HepG2 (cell line): ENCODE results near the gene NFKBIZ. TPM values are rescaled to one million over a fixed set of nuclear protein-coding genes. Genes with fewer than 3 reads are reported as not detected.

Source experiments
- ATAC-seq: fragments of 200-7000 bp; cut with Tn5 transposase; 3 replicates; pipeline ENCODE4 v1.9.1; 2020; ENCODE audit warnings: mild to moderate bottlenecking, moderate library complexity
- BruUV-seq: library from RNA; stranded (reverse); fragments of 400-500 nt; replicated peaks from 2 replicates; lab custom pipeline; 2021; lab: Mats Ljungman, UMichigan
- CTCF ChIA-PET: fragments of 300-600 bp; formaldehyde crosslinking; extraction: SDS; loops from one replicate; lab custom pipeline; 2021; ENCODE audit warnings: low total read pairs, inconsistent platforms, low intra/inter-chr PET ratio; lab: Yijun Ruan, JAX
- POLR2A ChIA-PET: fragments of 350-600 bp; sonication (Branson Sonifier 250); formaldehyde crosslinking; loops from one replicate; lab custom pipeline; 2020; ENCODE audit warnings: antibody characterized with exemption, inconsistent platforms; lab: Yijun Ruan, JAX
- DNase-seq: peaks from one replicate; pipeline ENCODE4 v3.0.0-alpha.2; 2015; ENCODE audit warnings: low spot score
- FAIRE-seq: peaks from 3 replicates; lab custom pipeline; 2011; peaks lifted over from hg19 to GRCh38; lab: Jason Lieb, UNC
- H2AFZ ChIP-seq: one replicate; pipeline ENCODE4 v1.6.1; 2011; ENCODE audit warnings: low read length, inconsistent platforms
- H3K27ac ChIP-seq: fragments of 300-600 bp; 3 replicates; pipeline ENCODE4 v1.8.0; 2011; ENCODE audit warnings: mixed run types, mild to moderate bottlenecking, mixed read lengths, low read length, inconsistent platforms; ENCODE audit not compliant: insufficient read depth; ENCODE audit errors: extremely low read length
- H3K27me3 ChIP-seq, 2 experiments: fragments of 200-600 bp in 1 of 2; 2 replicates in 1 of 2; 3 replicates in 1 of 2; pipeline versions ENCODE4 v1.6.0 to v1.8.0; 2011; ENCODE audit warnings: low read length in 2 of 2, mild to moderate bottlenecking in 2 of 2, moderate library complexity in 2 of 2, inconsistent platforms in 1 of 2; ENCODE audit not compliant: insufficient read depth in 2 of 2, control insufficient read depth in 1 of 2
- H3K36me3 ChIP-seq, 2 experiments: fragments of 200-600 bp in 1 of 2; replicated peaks in 1 of 2; 2 replicates in 1 of 2; 3 replicates in 1 of 2; pipeline versions ENCODE4 v1.5.1 to v1.8.0; 2011; ENCODE audit warnings: low read length in 2 of 2, inconsistent platforms in 1 of 2; ENCODE audit not compliant: insufficient read depth in 2 of 2, control insufficient read depth in 1 of 2
- H3K4me1 ChIP-seq: 2 replicates; pipeline ENCODE4 v1.5.1; 2012; ENCODE audit warnings: low read length, inconsistent platforms; ENCODE audit not compliant: insufficient read depth
- H3K4me2 ChIP-seq: 2 replicates; pipeline ENCODE4 v1.6.0; 2011; ENCODE audit warnings: low read depth, low read length, inconsistent platforms
- H3K4me3 ChIP-seq, 3 experiments: fragments of 200-600 bp in 1 of 3; sonication (generic), shearing (Covaris generic) in 1 of 3; replicated peaks in 1 of 3; 2 replicates each; pipeline ENCODE4 v1.5.1; 2011 to 2016; ENCODE audit warnings: low read length in 3 of 3, inconsistent platforms in 2 of 3, low read depth in 2 of 3, mild to moderate bottlenecking in 2 of 3, control low read depth in 1 of 3, mixed read lengths in 1 of 3; ENCODE audit not compliant: insufficient read depth in 1 of 3
- H3K79me2 ChIP-seq: one replicate; pipeline ENCODE4 v1.6.1; 2011; ENCODE audit warnings: low read length, inconsistent platforms; ENCODE audit not compliant: insufficient read depth
- H3K9ac ChIP-seq: 2 replicates; pipeline ENCODE4 v1.6.0; 2011; ENCODE audit warnings: mild to moderate bottlenecking, low read depth, low read length, inconsistent platforms; ENCODE audit not compliant: insufficient read depth
- H3K9me3 ChIP-seq: 2 replicates; pipeline ENCODE4 v1.5.1; 2012; ENCODE audit warnings: mild to moderate bottlenecking, low read length
- H4K20me1 ChIP-seq: 2 replicates; pipeline ENCODE4 v1.6.0; 2011; ENCODE audit warnings: inconsistent platforms, mild to moderate bottlenecking, low read length, moderate library complexity; ENCODE audit not compliant: insufficient read depth
- ATF4 ChIP-seq, 2 experiments: fragments of 450-650 bp in 1 of 2; sonication (generic) in 1 of 2; formaldehyde crosslinking; IDR thresholded peaks; 2 replicates each; pipeline versions ENCODE4 v1.5.0 to v1.8.0; 2020 to 2022; ENCODE audit warnings: mild to moderate bottlenecking in 1 of 2, missing genetic modification reagents in 1 of 2
- CEBPG ChIP-seq: IDR thresholded peaks from 2 replicates; pipeline ENCODE4 v1.6.1; 2016
- FOXJ3 ChIP-seq: sonication (generic); formaldehyde crosslinking; IDR thresholded peaks from 2 replicates; pipeline ENCODE4 v1.4.0; 2020; ENCODE audit warnings: missing genetic modification reagents, mild to moderate bottlenecking, borderline replicate concordance
- FOXP1 ChIP-seq, 2 experiments: fragments of 450-650 bp in 1 of 2; IDR thresholded peaks; 2 replicates each; pipeline ENCODE4 v1.6.1; 2017 to 2018; ENCODE audit warnings: antibody characterized with exemption in 1 of 2
- JDP2 ChIP-seq: sonication (generic); formaldehyde crosslinking; IDR thresholded peaks from 2 replicates; pipeline ENCODE4 v1.8.1; 2022; ENCODE audit warnings: missing genetic modification reagents, borderline replicate concordance
- NONO ChIP-seq, 2 experiments: fragments of 450-650 bp in 1 of 2; sonication (generic) in 1 of 2; formaldehyde crosslinking in 1 of 2; IDR thresholded peaks in 1 of 2; conservative IDR thresholded peaks in 1 of 2; 2 replicates each; pipeline versions ENCODE4 v1.6.1 to v1.8.0; 2017 to 2022; ENCODE audit warnings: mild to moderate bottlenecking in 1 of 2, missing genetic modification reagents in 1 of 2, moderate library complexity in 1 of 2
- PTBP1 ChIP-seq: fragments of 200-400 bp; formaldehyde crosslinking; IDR thresholded peaks from 2 replicates; pipeline ENCODE4 v1.6.1; 2018; ENCODE audit warnings: low read length, low read depth; ENCODE audit not compliant: poor library complexity, severe bottlenecking
- RFXANK ChIP-seq: IDR thresholded peaks from 2 replicates; pipeline ENCODE4 v1.6.1; 2016
- SOX13 ChIP-seq, 3 experiments: fragments of 450-650 bp in 1 of 3; sonication (generic) in 1 of 3; formaldehyde crosslinking in 1 of 3; IDR thresholded peaks in 2 of 3; conservative IDR thresholded peaks in 1 of 3; 2 replicates each; pipeline versions ENCODE4 v1.5.0 to v1.6.1; 2016 to 2020; ENCODE audit warnings: antibody characterized with exemption in 1 of 3, mild to moderate bottlenecking in 1 of 3, missing compliant biosample characterization in 1 of 3, missing genetic modification reagents in 1 of 3, moderate library complexity in 1 of 3
- SRSF1 ChIP-seq: fragments of 200-400 bp; formaldehyde crosslinking; optimal IDR thresholded peaks from 2 replicates; pipeline ENCODE3; 2017; ENCODE audit warnings: mild to moderate bottlenecking, low read depth, low read length, moderate library complexity
- ZNF17 ChIP-seq: sonication (generic); formaldehyde crosslinking; IDR thresholded peaks from 2 replicates; pipeline ENCODE4 v1.5.0; 2020; ENCODE audit warnings: mild to moderate bottlenecking, missing genetic modification reagents
- ZNF329 ChIP-seq: sonication (generic); formaldehyde crosslinking; IDR thresholded peaks from 2 replicates; pipeline ENCODE4 v1.9.0; 2021; ENCODE audit warnings: low read depth, mild to moderate bottlenecking, missing genetic modification reagents
- ZNF484 ChIP-seq: sonication (generic); formaldehyde crosslinking; IDR thresholded peaks from 2 replicates; pipeline ENCODE4 v1.5.1; 2020; ENCODE audit warnings: mild to moderate bottlenecking, low read depth, missing genetic modification reagents, borderline replicate concordance
- ZNF513 ChIP-seq: sonication (generic); formaldehyde crosslinking; conservative IDR thresholded peaks from 2 replicates; pipeline ENCODE4 v1.5.0; 2020; ENCODE audit warnings: missing genetic modification reagents
- ZNF775 ChIP-seq: sonication (generic); formaldehyde crosslinking; IDR thresholded peaks from 2 replicates; pipeline ENCODE4 v1.4.0; 2020; ENCODE audit warnings: missing genetic modification reagents, mild to moderate bottlenecking, moderate library complexity, borderline replicate concordance
- WGBS: methylation state at CpG from one replicate; pipeline ENCODE4 v1.1.6; 2017; ENCODE audit warnings: low lambda C conversion rate; 5-methylcytosine and 5-hydroxymethylcytosine counted together
- in situ Hi-C: cut with HindIII; loops from 2 replicates; pipeline ENCODE4 v1.10.0; 2017; ENCODE audit warnings: low pct_unique_long_range_greater_than_20kb; ENCODE audit not compliant: extremely low pct_ligation_motif_present
- intact Hi-C: fragments of 100-400 bp; cut with micrococcal nuclease; formaldehyde crosslinking; loops from one replicate; pipeline ENCODE4 v1.10.0; 2022; ENCODE audit not compliant: unreplicated experiment
- polyA plus RNA-seq, 8 experiments: library from polyadenylated mRNA; depleted of rRNA in 3 of 8; stranded (reverse) in 7 of 8; unstranded in 1 of 8; fragments of >200 nt; fragmentation: Illumina TruSeq in 4 of 8; extraction: Trizol in 4 of 8; gene quantifications; 2 replicates each; pipeline versions ENCODE4 v1.2.1 to v1.2.3, GENCODE V29; 2011 to 2016; ENCODE audit warnings: low read depth in 4 of 8, missing spikeins in 1 of 8, mixed read lengths in 1 of 8; ENCODE audit not compliant: insufficient read depth in 1 of 8
- total RNA-seq, 5 experiments: library from RNA; depleted of rRNA; stranded (reverse); fragments of >200 nt; fragmentation: Illumina TruSeq; extraction: Trizol; gene quantifications; 2 replicates each; pipeline ENCODE4 v1.2.3, GENCODE V29; 2016; ENCODE audit warnings: low read depth in 1 of 5

NFKBIZ gene
- total and polyA plus RNA-seq, 2 of the 13 experiments (the other 11 are each of a cell fraction or from before 2014, with no cell fraction given): 25.9 to 60.6 TPM

- DNase-seq (no peak), ATAC-seq (no peak), FAIRE-seq (no peak)
- Histone ChIP-seq H3K79me2 (no peaks in the 10 kb centered on the region), H3K4me2 (peak overlapping the region; percentile 15; the same call in 1 of the 2 replicates), H3K9ac (no peak overlapping the region), H4K20me1 (no peaks in the 10 kb centered on the region), H3K36me3 (no peaks in the 10 kb centered on the region), H2AFZ (no peak overlapping the region), H3K4me3 (no peak overlapping the region), H3K9me3 (no peaks in the 10 kb centered on the region), H3K27ac (no peak overlapping the region), H3K4me1 (peaks cover 33% of the 10 kb centered on the region), H3K27me3 (no peaks in the 10 kb centered on the region; a peak in 1 of 5 replicates)
- ChIA-PET POLR2A (no interaction called here), CTCF (no interaction called here)
- TF ChIP-seq ATF4 (CRISPR knock-in tag; IDR thresholded peaks at IDR 0.05): peak in 1 of 2 experiments; percentile 30; a peak in 1 of 4 replicates
- no peak for TF ChIP-seq ZNF17 (CRISPR knock-in tag)
- TF ChIP-seq ZNF775: no peak
- TF ChIP-seq ZNF484: no peak
- TF ChIP-seq SOX13 (IDR thresholded peaks at IDR 0.05): no peak
- no peak for TF ChIP-seq SOX13 (CRISPR knock-in tag; conservative IDR thresholded peaks at IDR 0.05 in 1 of 2, IDR thresholded peaks at IDR 0.05 in 1 of 2)
- TF ChIP-seq PTBP1: no peak
- TF ChIP-seq ZNF329 (CRISPR knock-in tag): no peak
- TF ChIP-seq FOXP1 (IDR thresholded peaks at IDR 0.05): no peak
- TF ChIP-seq FOXP1 (CRISPR knock-in tag; IDR thresholded peaks at IDR 0.05): 0 out of 2 replicates have a peak, but pooled peaks have one; percentile 15
- no peak for TF ChIP-seq CEBPG (CRISPR knock-in tag)
- TF ChIP-seq NONO (IDR thresholded peaks at IDR 0.05): no peak
- TF ChIP-seq NONO (CRISPR knock-in tag; conservative IDR thresholded peaks at IDR 0.05): no peak
- no peak for TF ChIP-seq FOXJ3 (CRISPR knock-in tag)
- TF ChIP-seq JDP2 (CRISPR knock-in tag): no peak
- no peak for TF ChIP-seq RFXANK (CRISPR knock-in tag)
- no peak for TF ChIP-seq ZNF513 (CRISPR knock-in tag)
- no peak for TF ChIP-seq SRSF1
- intact Hi-C loops: no loop called here
- BruUV-seq: no TSS peak
- in situ Hi-C loops: no loop called here
- WGBS: 2% methylated on average over 2 of the region's 2 CpGs
Measured at GRCh38 chr3:101873619-101874018, 24.3 kb downstream of the NFKBIZ start.
